HG03342 (cell line): ENCODE measurements around the gene FAM20C.
"Not testable (repeated sequence)": the region's sequence is repeated elsewhere in the genome, so short reads cannot be mapped to it uniquely, and the experiment has no call there.

Source experiments
- ATAC-seq: cut with Tn5 transposase; IDR thresholded peaks from one replicate; pipeline ENCODE4 v1.9.1; 2021; ENCODE audit warnings: mild to moderate bottlenecking, moderate library complexity; ENCODE audit not compliant: unreplicated experiment

Gene FAM20C

DNA sequence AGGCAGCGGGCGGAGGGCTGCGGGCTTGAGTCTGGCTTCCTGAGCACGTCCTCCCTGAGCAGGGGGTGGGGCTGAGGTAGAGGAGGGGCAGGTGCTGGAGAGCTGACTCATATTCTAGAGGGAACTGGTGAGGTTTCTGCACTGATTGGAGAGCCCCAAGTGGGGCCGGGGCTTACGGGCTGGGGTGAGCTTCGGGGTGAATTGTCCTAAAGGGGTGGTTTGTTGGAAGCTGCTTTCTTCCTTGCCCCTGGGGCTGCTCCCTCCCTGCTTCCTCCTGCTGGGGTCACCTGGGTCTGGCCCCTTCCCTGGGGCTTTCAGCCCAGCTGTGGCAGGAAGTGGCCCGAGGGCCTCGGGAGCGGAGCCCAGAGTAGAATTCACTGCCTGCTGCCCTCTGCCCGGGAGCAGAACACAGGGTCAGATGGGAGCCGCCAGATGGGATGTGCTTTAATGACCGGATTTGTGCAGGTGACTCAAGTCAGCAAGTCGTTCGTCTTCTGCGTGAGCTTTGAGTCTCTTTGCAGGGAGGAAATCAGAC is 48.6 kb downstream of the FAM20C start:
- no peak for ATAC-seq

DNA sequence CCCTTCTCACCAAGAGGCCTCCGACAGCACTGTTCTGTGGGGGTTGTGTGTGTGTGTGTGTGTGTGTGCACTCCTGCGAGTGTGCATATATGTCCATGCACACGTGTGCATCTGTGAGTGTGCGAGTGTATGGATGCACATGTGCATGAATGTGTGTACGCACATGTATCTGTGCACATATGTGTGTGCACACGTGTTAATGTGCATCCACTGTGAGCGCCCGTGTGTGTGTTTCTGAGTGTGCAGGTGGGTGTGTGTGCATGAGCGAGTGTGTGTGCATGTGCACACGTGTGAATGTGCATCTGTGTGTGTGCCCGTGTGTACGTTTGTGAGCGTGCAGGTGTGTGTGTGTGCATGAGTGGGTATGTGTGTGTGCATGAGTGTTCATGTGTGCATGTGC is 49.1 kb downstream of the FAM20C start:
- no peak for ATAC-seq

DNA sequence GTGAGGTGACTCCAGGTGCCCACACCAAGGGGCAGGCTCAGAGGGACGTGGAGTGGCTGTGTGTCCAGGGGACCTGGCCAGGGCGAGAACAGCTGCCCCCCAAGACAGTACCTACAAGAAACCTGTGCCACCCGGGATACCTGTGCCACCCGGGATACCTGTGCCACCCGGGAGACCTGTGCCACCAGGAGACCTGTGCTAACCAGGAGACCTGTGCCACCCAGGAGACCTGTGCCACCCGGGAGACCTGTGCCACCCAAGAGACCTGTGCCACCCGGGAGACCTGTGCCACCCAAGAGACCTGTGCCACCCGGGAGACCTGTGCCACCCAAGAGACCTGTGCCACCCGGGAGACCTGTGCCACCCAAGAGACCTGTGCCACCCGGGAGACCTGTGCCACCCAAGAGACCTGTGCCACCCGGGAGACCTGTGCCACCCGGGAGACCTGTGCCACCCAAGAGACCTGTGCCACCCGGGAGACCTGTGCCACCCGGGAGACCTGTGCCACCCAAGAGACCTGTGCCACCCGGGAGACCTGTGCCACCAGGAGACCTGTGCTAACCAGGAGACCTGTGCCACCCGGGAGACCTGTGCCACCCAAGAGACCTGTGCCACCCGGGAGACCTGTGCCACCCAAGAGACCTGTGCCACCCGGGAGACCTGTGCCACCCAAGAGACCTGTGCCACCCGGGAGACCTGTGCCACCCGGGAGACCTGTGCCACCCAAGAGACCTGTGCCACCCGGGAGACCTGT is 50.6 kb downstream of the FAM20C start:
- ATAC-seq: not testable (repeated sequence)

DNA sequence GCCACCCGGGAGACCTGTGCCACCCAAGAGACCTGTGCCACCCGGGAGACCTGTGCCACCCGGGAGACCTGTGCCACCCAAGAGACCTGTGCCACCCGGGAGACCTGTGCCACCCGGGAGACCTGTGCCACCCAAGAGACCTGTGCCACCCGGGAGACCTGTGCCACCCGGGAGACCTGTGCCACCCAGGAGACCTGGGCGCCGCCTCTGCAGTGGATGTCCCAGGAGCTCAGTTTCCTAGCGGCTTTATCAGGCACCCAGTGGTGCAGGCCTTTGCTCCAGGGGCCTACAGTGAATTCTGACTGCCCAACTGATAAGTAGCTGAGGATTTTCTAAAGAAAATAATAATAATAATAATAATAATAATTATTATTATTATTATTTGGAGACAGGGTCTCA is 51.2 kb downstream of the FAM20C start:
- not testable (repeated sequence) for ATAC-seq

GRCh38 chr7:244974-245373 is 52.6 kb downstream of the FAM20C start:
- no peak for ATAC-seq

DNA sequence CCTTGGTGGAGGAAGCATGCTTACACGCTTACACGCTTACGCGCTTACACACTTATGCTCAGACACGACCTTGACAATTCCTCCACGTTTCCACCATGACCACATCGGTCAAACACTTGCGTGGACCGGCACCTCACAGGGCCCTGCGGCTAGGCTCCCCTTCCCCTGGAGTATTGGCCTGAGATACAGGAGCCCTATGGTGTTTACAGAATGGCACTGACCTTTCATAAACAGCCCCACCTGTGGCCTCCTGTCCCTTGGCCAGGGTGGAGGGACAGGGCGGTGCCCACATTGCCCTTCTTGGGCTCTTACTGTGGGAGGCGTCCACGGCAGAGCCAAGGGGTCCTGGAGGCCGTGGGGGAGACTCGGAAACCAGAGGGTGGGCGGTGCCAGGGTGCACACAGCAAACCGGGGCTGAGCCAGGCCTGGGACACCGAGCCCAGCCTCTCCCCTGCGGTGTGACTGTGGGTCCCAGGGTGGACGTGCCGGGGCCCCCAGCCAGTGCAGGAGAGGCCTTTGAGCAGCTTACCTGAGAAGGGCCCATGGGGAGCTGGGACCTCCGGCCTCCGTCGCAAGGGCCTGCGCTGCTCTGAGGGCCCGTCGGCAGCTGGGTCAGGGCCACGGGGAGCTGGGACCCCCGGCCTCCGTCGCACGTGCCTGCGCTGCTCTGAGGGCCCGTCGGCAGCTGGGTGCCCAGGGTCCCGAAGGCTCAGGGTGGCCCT is 53.4 kb downstream of the FAM20C start:
- ATAC-seq: no peak

GRCh38 chr7:246451-246850 is 54.1 kb downstream of the FAM20C start:
- no peak for ATAC-seq

GRCh38 chr7:247181-247580 is 54.8 kb downstream of the FAM20C start:
- no peak for ATAC-seq

GRCh38 chr7:247636-248035 is 55.3 kb downstream of the FAM20C start:
- ATAC-seq: no peak

DNA sequence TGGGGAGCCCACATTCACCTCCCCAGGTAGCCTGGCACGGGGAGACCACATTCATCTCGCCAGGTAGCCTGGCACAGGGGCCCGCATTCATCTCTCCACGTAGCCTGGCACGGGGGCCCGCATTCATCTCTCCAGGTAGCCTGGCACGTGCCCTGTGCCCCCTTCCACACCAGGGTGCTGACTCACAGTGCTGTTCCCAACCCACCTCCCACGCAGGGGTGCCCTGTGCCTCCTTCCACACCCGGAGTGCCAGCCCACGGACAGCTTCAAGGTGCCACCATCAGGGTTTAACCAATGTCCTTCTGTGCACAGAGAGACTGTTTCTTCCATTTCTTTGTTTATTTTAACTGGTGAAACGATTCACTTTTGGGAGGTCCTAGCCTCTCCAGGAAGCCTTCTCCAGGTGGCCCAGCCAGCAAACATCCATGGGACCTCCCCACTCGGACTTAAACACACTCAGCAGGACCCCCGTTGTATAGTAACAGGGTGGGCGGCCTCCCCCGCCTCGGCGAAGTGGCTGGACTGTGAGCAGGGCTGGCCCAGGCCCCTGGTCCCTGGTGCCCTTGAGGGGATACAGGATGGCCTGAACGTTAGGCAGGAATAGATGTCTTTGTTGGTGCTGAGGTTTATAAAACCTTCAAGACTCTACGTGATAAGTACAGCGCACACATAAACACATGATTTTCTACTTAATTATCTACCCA is 56.5 kb downstream of the FAM20C start:
- ATAC-seq: no peak

DNA sequence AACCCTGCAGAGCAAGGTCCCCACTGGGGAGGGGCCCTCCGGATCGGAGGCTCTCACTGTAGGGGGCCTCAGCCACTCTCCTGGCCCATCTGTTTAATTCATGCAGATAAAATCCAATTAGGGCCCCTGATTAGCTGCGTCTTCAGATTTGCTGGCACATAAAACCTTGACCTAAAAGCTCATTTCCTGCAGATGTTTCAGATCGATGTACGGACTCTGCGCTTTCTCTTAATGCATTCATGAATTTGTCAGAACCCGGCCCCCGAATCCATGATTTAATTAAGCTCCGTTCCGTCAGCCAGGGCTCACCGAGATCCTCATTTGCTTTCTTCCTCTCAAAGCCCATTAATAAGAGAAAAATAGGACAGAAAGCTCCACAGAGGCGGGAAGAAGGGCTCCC is 57.6 kb downstream of the FAM20C start:
- ATAC-seq: no peak

DNA sequence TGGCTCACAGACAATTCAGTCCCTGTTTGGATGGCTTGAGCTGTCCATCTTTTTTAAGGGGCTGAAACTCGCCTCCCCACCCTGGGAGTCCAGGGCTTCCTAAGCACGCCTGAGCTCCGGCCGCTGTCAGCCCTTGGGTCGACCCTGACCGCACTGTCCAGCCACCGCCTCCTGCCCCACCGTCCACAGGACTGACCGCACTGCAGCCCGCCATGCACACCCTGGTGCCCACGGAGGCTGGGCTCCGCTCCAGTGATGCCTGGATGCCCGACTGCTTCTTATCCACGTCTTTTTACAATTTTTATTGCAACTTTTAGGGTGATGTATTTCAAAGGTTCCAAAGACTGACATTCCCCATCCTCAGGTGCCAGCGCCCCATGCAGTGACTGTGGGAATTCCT is 58.2 kb downstream of the FAM20C start:
- no peak for ATAC-seq

- ATAC-seq: no peak
Observed at GRCh38 chr7:251005-251404, 58.6 kb downstream of the FAM20C start.

GRCh38 chr7:251446-252175 is 59.2 kb downstream of the FAM20C start:
- no peak for ATAC-seq

GRCh38 chr7:252216-252965 is 60.0 kb downstream of the FAM20C start:
- ATAC-seq: no peak

DNA sequence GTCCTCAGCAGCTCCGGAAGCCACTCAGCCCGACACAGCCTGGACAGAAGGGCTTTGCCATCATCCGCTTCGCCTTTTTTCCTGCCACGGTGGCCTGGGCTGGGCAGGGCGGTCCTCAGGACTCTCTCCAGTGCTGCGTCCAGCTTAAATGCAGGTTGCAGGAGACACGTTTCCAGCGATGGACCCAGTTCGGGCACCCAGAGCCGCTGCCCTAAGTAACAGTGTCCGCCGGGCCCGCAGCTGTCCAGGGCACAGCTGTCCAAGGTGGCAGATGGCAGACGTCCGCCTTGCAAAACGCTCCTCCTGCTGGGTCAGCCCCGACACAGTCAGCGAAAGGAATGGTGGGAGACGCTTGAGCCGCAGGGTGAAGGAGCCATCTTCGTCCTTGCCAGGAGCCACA is 60.6 kb downstream of the FAM20C start:
- no peak for ATAC-seq

DNA sequence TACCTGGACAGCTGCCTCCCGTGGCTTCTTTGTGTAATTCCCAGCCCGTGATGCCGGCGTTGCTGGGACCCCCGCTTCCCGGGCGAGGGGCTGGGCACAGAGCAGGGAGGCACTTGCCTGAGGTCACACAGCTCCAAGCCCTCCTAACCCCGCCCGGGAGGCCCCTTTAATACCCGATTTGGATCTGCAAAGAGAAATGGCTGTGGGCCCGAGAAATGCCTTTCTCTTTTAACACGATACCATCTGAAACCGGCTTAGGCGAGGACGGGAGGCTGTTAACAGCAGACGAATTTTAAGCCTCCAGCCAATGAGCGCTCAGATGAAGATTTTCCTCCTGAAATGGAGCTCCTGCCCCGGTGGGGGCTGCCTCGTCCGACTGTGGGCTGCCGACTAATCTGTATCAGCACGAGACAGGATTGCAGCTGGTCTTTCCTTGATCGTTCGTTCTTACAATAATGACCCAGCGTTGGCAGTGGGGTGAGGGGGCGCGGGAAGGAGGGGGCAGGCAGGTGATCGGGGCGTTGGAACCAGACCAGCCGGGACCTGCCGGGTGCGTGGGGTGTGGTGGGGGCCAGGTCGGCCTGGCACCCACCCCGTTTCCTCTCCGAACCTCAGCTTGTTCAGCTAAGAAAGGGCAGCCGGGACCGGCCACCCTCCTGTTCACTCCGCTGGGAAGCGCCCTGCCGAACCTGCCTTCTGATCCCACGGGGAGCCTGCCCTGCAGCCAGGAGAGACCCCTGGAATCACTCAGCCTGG is 61.4 kb downstream of the FAM20C start:
- no peak for ATAC-seq

GRCh38 chr7:254337-255037 is 62.1 kb downstream of the FAM20C start:
- no peak for ATAC-seq

- ATAC-seq: no peak
Observed at GRCh38 chr7:255038-255435, 62.7 kb downstream of the FAM20C start.
